HT-29 (cell line): ENCODE data around the gene ASCC3. TPM values are rescaled to one million over a fixed set of nuclear protein-coding genes. Genes with fewer than 3 reads are reported as not detected.
A peak's percentile ranks its signal among the peaks of the same experiment; 100 is the strongest.
"Not testable (repeated sequence)": the region's sequence is repeated elsewhere in the genome, so short reads cannot be mapped to it uniquely, and the experiment has no call there.

Experiments used
- DNase-seq: peaks from one replicate; pipeline ENCODE4 v3.0.0-alpha.2; 2015; ENCODE audit warnings: low spot score
- total RNA-seq: library from RNA; depleted of rRNA; stranded (reverse); fragments of >200 nt; shearing (Covaris generic); gene quantifications from 2 replicates; pipeline ENCODE4 v1.2.3, GENCODE V29; 2014

Gene ASCC3
- total RNA-seq, 1 experiment from 2014 or later, result 19.0 TPM

- DNase-seq, result no peak
These were observed 216.1 kb downstream of the ASCC3 start for GRCh38 chr6:100665041-100665380.

DNA sequence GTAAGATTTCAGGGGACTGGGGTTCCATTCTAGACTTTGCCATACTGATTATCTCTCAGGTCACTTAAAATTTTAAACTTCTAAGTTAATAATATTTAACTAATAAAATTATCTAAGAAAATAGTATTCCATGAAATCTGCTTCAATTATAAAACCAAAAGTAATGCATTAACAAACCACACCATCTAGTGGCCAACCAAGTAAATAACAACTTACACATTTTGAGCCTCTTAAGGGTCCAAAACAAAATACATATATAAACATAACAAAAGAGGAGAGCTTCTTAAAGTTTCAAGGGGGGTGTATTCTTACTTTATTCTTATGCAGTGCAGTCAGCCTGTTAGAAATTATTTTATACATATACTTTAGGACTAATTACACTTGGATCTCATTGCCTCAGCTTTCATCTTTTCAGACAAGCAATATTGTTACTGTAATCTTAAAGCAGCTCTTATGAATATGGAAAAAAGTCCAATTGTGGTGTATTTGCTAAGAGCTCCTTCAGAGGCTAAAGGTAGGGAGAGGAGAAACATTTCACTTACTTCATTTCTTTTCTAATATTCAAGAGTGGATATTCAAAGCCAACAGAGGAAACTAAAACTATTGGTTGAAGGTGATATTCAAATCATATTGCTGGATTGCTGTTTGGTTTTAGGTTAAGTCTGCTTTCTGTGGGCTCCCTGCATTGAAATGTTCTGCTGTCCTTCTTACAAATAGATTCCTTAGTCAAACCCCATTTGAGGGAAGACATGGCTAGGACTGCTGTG is 216.7 kb downstream of the ASCC3 start:
- peak; percentile 28 for DNase-seq

DNA sequence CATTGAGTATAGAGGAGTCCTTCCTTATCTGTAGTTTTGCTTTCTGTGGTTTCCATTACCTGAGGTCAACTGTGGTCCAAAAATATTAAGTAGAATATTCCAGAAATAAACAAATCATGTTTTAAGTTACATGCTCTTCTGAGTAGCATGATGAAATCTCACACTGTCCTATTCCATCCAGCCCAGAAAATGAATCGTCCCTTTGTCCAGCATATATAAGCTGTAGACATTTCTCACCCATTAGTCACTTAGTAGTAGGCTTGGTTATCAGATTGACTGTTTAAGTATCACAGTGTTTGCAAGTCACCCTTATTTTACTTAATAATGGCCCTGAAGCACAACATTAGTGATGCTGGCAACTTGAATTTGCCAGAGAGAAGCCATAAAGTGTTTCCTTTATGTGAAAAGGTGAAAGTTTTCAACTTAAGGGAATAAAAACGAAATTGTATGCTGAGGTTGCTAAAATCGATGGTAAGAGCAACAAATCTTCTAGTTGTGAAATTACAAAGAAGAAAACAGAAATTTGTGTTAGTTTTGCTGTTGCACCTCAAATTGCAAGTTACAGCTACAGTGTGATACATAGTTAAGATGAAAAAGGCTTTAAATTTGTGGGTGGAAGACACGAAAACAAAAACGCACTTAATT is 217.8 kb downstream of the ASCC3 start:
- no peak for DNase-seq

DNA sequence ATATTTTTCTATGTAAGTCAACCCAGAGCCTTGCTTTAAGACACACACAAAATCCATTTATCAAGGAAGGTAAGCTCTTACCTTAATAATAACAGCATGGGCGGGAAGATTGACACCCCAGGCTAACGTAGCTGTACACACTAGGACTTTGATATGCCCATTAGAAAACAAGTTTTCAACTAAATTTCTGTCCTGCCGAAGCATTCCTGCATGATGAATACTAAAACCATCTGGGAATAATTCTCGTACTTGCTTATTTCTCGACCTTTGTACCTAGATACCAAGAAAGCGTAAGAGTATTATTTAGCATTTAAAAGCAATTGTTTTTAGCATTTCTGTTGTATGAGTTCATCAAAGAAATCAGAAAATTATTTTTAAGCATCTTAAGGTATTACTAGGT is 218.9 kb downstream of the ASCC3 start:
- no peak for DNase-seq

GRCh38 chr6:100658486-100658885 is 222.6 kb downstream of the ASCC3 start:
- DNase-seq, result no peak

DNA sequence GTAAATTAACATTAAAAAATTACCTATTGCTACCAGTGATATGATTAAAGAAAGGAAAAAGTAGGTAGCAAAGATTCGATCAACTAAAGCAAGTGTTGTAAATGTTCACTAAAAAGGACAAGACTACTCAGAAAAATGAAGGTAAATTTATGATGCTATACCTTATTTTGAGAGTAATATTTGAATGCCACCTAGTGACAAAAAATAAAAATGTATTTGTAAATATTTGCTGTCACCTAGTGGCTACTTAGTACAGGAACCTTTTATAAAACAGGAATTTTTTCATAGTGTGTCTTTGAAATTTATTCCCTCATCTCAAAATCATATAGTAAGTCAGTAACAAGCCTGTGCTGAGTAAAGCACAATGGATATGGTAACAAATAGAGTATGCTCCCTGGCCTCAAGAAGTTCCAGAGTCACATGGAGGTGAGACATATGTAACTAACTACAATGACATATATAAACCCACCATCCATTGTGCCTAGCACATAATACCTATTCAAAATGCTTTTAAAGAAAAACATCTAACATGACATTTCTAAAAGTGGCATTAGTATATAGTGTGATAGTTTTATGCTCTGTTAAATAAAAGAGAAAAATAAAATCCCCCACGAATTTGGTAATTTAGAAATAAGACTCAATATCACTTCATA is 223.3 kb downstream of the ASCC3 start:
- peak; percentile 53 for DNase-seq

DNA sequence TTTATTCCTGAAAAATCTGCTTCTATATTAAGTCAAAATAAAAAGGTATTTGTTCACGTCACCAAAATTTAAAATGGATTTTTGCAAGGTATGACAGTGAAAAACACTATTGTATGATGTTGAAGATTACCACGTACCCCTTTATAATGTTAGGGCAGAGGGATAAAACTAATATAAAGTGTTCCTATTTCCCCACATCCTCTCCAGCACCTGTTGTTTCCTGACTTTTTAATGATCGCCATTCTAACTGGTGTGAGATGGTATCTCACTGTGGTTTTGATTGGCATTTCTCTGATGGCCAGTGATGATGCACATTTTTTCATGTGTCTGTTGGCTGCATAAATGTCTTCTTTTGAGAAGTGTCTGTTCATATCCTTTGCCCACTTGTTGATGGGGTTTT is 240.0 kb downstream of the ASCC3 start:
- not testable (repeated sequence) for DNase-seq

DNA sequence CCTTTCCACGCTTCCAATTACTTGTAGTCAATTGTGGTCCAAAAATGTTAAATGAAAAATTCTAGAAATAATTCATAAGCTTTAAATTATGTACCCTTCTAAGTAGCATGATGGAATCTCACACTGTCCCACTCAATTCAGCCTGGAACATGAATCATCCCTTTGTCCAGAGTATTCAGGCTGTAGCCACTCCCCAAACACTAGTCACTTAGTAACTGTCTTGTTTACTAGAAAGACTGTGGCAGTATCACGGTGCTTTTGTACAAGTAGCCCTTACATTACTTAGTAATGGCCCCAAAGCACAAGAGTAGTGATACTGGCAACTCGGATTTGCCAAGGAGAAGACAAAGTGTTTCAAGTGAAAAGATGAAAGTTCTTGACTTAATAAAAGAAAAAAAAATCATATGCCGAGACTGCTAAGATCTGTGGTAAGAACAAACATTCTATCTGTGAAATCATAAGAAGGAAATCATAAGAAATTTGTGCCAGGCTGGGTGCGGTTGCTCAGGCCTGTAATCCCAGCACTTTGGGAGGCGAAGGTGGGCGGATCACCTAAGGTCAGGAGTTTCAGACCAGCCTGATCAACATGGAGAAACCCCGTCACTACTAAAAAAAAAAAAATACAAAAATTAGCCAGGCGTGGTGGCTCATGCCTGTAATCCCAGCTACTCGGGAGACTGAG is 247.9 kb downstream of the ASCC3 start:
- DNase-seq, result peak; percentile 68

DNA sequence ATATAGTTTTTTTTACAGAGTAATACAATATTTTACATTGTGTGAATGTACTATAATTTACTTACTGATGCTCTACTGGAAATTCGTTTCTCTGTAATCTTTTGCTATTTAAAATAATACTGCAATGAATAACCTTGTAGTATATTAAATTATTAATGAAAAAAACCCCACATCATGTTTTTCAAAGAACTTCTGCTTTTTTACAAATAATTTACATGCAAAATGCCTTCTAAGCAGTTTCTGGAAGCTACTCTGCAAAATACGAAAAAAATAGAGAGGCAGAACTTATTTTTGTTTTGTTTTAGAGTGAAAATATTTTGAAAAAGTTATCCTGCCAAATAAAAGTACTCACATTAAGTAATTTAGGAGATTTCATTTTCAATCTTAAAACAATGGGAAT is 250.6 kb downstream of the ASCC3 start:
- no peak for DNase-seq

- no peak for DNase-seq
These were observed 253.0 kb downstream of the ASCC3 start for GRCh38 chr6:100627911-100628758.

DNA sequence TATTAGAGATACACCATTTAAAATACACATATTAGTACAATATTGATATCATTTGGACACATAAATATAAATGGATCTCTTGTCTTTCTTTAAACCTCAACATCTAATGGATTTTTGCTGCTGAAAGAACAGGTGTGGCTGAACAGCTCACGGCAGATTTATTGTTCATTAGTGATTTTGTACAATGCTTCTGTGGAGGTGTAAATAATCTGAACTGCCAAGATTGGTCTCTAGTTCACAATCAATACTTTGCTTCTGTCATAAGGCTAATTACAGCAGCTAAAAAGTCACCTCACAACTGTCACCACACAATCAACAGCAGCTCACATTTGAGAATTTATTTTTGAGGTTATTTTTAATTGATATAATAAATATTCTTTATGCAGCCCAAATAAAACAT is 254.4 kb downstream of the ASCC3 start:
- DNase-seq, result no peak

GRCh38 chr6:100622907-100623692 is 258.0 kb downstream of the ASCC3 start:
- DNase-seq, result no peak

DNA sequence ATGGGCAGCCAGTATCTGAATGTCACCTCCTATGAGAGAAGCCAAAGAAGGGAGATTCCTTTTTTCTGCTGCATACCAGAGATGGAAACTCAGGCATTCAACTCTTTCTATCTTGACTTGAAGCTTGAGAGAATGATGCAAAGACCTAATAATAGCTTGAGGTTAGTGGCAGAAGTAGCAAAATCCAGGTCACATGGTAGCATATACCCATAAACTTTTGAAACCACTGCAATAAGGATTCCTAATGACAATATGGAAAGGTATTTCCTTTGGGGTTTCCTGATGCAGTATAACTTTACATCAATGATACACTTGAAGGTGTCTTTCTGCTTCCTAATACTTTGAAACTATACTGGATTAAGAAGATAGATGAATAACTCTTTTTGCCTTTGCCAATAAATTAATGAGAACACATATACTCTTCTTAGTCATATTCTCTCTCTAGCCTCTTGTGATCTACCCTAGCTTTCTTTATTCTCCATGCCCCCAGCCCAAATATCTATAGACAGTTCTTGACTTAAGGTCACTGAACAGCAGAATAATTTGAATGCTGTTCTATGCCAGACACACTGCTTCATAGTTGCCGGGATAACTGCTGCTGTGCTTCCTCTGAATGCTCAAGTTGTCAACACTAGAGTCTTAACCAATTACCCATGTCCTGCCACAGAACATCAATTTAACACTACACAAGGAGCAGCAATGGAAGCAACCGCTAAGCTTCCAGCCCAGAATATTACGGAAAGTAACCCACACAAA is 260.9 kb downstream of the ASCC3 start:
- no peak for DNase-seq

- DNase-seq, result no peak
These were observed 262.8 kb downstream of the ASCC3 start for GRCh38 chr6:100618351-100618671.

DNA sequence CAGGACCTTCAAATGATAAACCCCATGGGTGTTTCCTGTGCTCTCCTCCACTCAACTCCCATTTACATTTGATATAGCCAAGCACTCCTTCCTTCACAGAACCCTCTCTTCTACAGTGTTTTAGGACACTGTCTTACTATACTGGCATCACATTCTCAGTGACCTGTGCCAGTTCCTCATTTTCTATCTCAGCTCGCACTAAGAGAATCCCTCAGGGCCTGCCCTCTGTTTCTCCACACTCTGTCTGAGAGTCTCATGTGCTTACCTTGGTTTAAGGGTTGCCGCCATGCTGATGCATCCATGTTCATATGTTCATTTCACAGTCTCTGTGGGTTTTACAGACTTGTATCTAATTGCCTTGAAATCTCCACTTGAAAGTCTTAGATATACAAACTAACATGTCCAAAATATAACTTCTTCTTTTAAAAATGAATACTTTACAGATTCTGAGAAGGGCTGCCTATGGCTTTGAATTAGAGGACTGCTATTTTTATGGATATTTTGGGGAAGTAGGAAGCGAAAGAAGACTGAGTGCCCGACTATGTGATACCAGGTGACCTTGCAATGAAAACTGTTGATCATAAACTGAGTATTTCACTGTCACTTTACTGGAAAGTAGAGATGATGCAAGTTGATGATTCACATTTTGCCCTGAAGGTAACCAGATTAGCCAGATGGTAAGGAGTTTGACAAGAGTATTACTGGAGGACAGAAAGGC is 263.3 kb downstream of the ASCC3 start:
- DNase-seq, result no peak

DNA sequence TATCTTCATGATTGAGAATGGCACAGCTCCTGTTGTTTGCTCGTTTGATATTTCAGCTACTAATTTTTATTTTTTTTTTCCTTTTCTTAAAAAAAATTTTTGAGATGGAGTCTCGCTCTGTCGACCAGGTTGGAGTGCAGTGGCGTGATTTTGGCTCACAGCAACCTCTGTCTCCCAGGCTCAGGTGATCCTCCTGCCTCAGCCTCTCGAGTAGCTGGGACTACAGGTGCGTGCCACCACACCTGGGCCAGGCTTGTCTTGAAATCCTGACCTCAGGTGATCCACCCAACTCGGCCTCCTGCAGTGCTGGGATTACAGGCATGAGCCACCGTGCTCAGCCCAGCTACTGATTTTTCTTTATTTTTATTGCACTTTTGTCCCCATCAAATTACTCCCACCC is 266.2 kb downstream of the ASCC3 start:
- DNase-seq, result no peak

DNA sequence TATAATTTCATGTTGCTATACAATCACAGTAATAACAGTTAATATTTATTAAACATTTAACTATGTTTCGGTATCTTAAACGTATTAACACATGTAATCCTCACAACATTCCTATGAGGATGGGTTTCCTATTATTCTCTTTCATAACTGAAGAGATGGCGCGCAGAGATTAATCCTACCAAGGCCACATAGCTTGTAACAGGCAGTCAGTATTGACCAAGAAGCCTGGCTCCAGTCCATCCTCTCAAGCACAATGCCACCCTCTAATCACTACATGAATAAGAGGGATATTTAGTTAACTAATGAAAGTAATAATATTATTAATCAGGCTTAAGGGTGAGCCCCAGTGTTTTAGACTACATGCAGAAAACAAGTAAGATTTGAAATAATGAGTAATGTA is 266.7 kb downstream of the ASCC3 start:
- no peak for DNase-seq

- DNase-seq, result no peak
These were observed 267.5 kb downstream of the ASCC3 start for GRCh38 chr6:100613656-100614055.

DNA sequence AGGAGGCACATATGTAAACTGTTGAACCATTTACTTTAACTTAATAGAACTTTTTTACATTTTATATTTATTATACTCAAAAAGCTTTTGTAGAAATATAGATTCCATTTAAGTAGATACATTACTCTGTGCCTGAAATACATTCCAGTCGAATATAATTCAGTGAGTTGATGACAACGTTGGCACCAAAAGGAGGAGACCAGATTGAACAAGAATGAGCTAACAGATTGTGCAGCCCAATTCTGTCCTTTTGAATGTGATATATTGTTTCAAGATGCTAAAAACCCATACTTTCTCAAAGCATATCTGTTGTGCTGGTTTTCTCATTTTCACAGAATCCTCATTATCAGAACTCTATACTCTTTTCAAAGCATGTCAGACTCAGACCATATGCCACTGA is 269.0 kb downstream of the ASCC3 start:
- no peak for DNase-seq
